HT-29 (cell line): ENCODE results near the gene HOXA6. TPM values are rescaled to one million over a fixed set of nuclear protein-coding genes. Genes with fewer than 3 reads are reported as not detected.

Source experiments
- DNase-seq: peaks from one replicate; pipeline ENCODE4 v3.0.0-alpha.2; 2015; ENCODE audit warnings: low spot score
- total RNA-seq: library from RNA; depleted of rRNA; stranded (reverse); fragments of >200 nt; shearing (Covaris generic); gene quantifications from 2 replicates; pipeline ENCODE4 v1.2.3, GENCODE V29; 2014

The HOXA6 gene
- total RNA-seq, 1 experiment from 2014 or later: 25.5 TPM

- no peak for DNase-seq
Measured at GRCh38 chr7:27162561-27163287, 15.2 kb upstream of the HOXA6 start.

DNA sequence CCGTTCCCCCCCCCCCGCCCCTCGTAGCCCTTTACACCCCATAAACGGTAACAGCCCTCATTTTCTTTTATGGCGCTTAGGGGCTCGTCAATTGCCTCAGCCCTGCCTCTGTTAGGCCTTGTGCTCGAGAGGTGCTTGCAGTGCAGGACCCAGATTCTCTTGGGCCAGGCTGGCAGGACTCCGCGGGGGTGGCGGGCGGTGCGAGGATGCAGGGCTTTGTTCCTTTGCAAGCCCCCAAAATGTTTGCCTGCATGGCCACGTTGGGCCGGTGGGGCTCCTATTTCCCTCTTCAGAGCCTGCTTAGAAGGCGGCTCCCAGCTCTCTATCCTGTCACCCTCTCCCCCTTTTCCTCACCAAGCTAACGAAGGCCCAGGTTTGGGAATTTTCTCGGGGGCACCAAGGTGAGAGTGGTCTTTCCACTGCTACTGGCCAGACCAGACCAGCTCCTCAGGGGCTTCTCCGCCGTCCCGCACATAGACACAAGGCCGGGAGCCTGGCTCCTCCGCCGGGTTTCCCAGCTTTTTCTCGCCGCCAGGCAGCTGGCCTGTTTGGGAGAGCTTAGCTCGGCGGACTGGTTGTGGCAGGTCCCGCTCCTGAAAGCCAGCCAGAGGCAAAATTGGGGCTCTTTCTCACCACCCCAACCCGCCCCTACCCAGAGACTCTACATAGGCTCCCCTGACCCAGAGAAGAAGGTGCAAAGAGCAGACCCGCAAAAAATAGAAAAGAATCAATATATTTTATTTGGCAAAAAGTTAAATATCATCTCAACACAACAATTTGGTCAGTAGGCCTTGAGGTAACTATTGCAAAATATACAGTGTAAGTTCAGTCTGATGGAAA is 14.4 kb upstream of the HOXA6 start:
- no peak for DNase-seq

DNA sequence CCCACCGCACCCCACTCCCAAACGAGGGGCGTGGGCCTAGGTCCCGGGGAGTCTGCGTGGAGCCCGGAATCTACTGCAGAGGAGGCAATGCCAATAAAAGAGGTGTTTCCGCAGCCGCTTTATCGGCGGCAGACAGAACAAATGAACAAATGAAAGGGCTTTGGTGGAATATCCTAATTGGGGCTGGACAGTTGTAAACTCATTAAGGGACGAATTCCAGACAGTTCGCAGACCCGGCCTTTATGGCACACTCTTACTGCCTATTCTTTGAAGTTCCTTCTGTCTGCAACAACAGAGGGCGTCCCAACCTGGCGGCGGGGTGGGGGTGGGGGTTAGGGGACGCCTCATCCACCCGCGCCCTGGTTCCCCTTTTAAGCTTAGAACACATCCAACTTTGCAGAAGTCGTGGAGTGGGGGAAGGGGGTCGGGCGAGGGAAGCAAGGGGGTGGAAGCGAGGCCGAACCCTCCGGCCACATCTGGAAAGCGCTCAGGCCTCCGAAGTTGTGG is 13.7 kb upstream of the HOXA6 start:
- DNase-seq: no peak

DNA sequence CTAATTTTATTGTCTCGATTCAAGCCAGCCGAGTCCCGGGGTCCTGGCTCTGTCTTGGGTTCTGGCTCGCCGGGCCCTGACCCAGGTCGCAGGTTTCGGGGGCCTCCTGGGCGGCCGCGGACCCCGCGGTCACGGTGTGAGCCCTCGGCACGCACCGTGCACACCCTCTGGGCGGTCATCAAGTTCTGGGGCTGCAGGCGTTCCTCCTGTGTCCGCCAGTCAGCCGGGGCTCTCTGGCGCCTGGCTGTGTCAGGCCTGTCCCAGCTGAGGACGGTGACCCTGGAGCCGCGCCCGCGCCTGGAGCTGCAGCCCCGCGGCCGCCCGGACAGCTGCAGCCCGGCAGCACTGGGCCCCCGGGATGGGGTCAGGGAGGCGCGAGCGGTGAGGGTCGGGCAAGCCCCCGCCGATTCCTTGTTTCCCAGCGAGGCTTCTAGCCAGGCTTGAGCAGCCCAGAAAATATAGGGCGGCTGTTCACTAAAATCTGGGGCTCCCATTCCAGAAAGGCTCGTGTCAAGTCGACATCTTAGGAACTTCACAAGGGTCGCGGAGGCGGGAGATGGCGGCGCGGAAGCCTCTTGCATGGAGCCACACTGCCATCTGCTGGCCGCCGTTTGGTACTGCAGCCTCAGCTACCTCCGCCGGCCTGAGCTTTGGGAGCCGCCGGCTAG is 13.1 kb upstream of the HOXA6 start:
- DNase-seq: peak; percentile 93

DNA sequence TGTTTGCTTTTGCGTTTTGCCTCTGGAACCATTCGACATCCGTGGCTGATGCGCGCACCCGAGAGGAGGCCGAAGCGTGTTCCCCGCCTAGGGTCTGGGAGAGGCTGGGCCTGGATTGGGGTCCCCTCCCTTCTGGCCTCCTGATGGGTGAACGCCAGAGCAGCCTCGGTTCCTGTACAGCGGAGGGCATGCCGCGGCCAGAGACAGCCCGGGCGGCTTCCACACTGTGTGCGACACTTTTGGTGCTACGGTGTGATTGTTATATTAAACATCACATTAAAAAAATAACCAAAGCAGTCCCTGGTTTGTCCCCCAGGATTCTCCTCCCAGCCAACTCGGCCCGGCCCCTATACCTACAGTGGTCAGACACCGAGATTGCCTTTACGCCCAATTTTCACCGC is 12.6 kb upstream of the HOXA6 start:
- DNase-seq: no peak

DNA sequence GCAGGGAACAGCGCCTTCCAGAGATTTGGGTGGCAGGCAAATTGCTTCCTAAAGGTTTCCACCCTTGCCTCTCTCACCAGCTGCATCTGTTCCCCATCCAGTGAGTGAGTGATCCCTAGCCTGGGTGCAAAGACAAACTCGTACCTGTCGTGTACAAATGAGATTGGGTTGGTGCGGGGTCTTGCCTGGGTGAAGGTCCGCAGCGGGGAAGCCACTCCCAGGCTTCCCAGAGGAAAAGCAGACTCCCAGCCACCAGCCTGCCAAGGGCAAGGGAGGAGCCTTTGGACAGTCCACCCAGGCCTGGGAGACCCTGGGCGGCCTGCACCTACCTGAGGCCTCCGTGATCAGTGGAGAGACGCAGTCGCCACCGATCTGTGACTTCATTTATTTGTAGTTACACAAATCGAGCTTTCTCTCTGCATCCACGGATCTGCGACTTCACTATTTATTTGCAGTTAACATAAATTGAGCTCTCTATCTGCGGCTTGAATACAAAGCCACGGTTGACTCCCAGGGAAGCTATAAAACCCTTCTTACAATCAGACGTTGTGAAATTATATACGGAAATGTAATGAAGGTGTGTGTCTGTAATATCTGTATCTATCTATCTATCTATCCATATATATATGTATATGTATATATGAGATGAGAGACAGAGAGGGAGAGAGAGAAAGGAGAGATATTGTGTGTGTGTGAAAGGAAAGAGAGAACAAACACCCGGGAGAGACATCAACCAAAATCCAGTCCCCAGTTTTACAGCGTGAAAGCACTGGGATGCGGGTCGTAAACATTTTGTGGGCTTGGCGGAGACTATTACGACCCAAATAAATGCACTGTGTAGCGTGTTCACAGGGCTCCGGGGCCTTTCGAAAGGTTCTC is 11.9 kb upstream of the HOXA6 start:
- DNase-seq: no peak

- DNase-seq: no peak
Measured at GRCh38 chr7:27158436-27159265, 11.1 kb upstream of the HOXA6 start.

DNA sequence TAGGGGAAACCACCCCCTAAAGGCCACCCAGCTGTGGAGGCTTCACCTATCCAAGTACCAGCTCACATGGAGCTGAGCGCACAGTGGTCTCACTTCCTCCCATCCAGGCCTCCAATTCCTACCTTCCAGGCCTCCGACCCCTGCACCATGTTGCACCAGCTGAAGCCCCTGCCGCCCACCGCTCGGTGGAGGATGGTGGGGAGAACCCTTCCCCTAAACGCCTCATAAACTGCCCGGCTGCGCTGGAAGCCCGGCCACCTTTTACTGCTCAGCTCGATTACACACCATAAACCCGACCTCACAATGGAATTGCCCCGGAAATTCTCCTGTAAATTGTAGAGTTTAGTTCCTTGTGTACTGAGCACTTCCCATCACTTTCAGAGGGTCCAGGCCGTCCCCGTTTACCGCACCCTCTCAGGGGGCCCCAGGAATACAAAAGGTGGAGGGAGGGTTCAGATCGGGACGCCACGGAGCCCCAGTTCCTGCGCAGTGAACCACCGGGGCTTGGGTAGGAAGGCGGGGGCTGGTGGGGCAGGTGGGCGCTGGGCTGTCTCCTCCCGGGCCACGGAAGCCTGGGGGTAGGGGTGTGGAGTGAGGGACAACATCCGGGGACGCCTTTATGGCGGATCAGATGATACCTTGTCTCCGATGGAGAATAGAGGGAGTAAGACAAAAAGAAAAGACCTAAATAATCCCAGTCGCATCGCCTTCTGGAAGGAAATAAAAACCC is 10.3 kb upstream of the HOXA6 start:
- no peak for DNase-seq

DNA sequence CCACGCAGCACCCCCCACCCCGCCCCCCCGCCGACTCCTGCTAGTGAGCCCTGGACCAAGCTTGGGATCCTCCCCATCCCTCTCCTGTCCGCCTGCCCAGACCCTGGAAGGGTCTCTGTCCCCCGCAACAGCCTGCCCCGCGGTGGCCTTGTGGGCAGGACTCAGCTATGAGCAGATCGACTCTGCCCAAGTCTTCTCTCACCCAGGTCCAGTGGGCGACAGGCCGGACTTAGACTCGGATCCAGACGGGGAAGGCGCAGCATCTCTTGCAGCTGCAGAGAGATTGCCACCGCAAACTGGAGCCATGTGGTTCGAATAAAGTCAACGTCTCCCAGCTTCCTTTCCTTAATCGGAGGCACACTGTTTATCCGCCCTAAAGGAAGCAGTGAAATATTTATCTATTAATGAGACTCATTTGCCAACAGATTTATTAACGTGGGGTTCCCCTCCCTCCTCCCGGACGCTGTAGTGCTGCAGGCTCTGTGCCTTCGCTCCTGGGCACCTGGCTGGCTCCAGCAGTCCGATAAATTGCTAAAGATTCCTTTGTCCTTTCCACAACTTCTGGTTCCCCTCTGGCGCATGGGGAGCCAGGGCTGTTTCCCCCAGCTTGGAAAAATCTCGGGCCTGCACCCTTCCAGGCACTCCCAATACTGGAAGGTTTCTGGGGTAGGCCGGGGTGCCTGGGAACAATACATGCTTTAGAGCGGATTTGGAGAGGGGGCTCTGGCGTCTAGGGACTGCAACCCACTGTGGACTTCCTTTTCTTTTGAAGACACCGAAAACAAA is 9.5 kb upstream of the HOXA6 start:
- no peak for DNase-seq

DNA sequence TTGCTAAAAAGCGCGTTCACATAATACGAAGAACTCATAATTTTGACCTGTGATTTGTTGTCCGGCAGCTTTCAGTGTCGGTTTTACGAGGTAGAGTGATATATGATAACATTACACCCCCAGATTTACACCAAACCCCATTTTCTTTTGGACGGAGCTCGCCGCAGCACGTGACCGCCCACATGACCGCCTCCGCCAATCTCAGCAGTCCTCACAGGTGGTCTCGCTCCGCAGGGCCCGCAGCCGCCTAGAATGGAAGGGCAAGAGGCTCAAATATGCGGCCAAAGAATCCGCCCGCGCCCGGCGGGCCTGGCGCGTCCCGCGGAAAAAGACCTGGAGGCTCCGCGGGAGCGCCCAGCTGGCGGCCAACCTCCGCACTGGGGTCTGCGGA is 8.9 kb upstream of the HOXA6 start, which contains the start of gene HOXA7:
Gene HOXA7 (minus strand): TSS at position 168 of the 391 bp plus-strand sequence. CDS start 130 bp downstream, at position 38.
- DNase-seq: peak; percentile 69

DNA sequence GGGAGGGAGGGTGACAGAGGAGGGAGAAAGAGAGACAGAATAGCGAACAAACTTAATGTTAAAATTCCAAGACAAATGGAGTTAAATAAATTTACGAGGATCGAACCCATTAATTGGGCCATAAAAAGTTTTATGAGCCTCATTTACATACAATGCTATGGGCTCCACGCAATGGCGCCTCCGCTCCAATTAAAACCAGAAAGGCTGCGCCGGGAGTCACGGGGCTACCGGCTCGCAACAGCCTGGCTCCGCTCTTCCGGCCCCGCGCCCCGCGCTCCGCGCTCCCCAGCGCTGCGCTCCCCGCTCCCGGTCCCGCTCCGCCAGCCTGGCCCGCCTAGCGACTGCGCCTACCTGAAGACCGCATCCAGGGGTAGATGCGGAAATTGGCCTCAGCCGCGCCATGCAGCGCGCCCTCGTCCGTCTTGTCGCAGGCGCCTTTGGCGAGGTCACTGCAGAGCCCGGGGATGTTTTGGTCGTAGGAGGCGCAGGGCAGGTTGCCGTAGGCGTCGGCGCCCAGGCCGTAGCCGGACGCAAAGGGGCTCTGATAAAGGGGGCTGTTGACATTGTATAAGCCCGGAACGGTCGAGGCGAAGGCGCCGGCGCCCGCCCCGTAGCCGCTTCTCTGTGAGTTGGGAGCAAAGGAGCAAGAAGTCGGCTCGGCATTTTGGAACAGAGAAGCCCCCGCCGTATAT is 8.4 kb upstream of the HOXA6 start:
- DNase-seq: no peak

- no peak for DNase-seq
Measured at GRCh38 chr7:27154901-27155815, 7.6 kb upstream of the HOXA6 start.

DNA sequence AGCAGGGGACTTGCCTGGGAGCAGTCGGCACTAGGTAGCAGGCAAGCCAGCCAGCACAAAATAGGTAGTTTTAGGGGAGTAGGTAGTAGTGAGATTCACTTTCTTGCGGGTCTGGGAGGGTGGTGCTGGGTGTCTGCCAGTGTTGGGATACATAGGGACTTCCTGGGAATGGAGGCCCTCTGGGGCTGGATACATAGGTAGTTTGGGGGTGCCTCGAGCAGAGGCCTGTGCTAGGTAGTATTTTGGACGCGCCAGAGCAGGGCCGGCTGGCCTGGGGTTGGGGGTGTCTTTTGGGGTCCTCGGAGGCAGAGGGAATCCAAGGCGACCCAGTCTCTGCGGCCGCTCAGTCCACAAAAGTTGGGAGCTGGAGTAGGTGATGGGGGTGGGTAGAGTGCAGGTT is 6.8 kb upstream of the HOXA6 start:
- DNase-seq: no peak

DNA sequence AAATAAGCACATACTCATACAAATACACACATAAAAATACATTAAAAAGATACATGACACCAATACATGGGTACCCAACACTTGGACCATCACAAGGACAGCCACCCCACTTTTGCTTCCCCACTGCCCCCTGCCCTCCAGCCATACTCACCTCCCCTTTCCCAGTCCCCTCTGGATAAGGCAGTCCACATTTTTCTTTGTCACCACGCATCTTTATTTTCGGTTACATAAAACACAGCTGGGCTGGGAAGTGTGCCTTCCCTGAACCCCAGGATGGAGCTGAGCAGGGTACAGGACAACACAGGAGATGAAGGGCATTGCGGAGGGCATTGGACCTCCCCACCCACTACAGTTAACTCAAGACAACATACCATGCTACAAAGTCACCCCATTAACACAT is 6.0 kb upstream of the HOXA6 start:
- DNase-seq: no peak

DNA sequence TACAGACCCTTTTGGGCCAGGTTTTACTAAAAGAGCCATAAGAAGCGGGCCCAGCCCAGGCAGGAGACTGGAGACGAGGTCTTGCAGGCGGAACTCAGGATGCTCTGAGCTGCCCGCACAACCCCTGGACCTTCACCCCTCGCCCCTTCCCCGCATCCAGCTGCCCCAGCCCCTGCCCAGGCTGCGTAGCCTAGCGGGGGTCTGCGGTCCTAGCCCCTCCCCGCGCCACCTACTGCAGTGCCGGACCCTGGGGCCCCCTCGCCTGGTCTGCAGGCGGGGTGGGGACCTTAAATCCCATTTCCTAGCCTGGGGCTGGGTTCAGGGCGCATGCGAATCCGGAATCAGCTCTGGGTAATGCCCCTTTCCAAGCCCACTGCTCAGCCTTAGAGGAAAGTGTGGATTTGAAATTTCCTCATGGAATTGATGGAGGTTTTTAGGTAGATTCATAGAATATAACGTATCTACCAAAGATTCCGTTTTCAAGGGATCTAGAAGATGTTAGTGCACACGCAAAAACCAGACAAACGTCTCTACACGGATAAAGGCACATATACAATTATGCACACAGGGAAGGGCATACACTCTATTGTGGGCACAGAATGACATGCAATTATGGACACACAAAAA is 5.4 kb upstream of the HOXA6 start:
- DNase-seq: no peak
